MCF 10A (cell line): Measurements from ENCODE around the gene NAPB. TPM values are rescaled to one million over a fixed set of nuclear protein-coding genes. Genes with fewer than 3 reads are reported as not detected.

Source experiments
- BruUV-seq: library from RNA; stranded (reverse); fragments of 400-500 nt; replicated peaks from 2 replicates; lab custom pipeline; 2021; lab: Mats Ljungman, UMichigan
- CTCF ChIA-PET: fragments of 300-600 bp; sonication (Branson Sonifier 250); formaldehyde crosslinking; extraction: SDS; loops from one replicate; lab custom pipeline; 2021; ENCODE audit warnings: antibody characterized with exemption, inconsistent platforms; lab: Yijun Ruan, JAX
- POLR2A ChIA-PET: fragments of 300-600, 350-650 bp; sonication (Branson Sonifier 250); formaldehyde crosslinking; extraction: SDS; loops from one replicate; lab custom pipeline; 2020; ENCODE audit warnings: antibody characterized with exemption, inconsistent platforms; lab: Yijun Ruan, JAX
- DNase-seq: peaks from one replicate; pipeline ENCODE4 v3.0.0-alpha.2; 2018; ENCODE audit not compliant: unreplicated experiment
- H3K27ac Mint-ChIP-seq: one replicate; pipeline ENCODE4 v1.8.0; 2022; ENCODE audit warnings: mild to moderate bottlenecking, low read depth, mixed read lengths; ENCODE audit not compliant: unreplicated experiment
- H3K27me3 Mint-ChIP-seq: one replicate; pipeline ENCODE4 v1.8.0; 2022; ENCODE audit warnings: mixed read lengths; ENCODE audit not compliant: insufficient read depth, unreplicated experiment
- H3K36me3 Mint-ChIP-seq: one replicate; pipeline ENCODE4 v1.8.0; 2022; ENCODE audit warnings: mild to moderate bottlenecking, moderate library complexity, mixed read lengths; ENCODE audit not compliant: insufficient read depth, unreplicated experiment
- H3K4me1 Mint-ChIP-seq: one replicate; pipeline ENCODE4 v1.8.0; 2022; ENCODE audit warnings: mixed read lengths; ENCODE audit not compliant: insufficient read depth, unreplicated experiment
- H3K4me3 Mint-ChIP-seq: one replicate; pipeline ENCODE4 v1.8.0; 2022; ENCODE audit warnings: mild to moderate bottlenecking, moderate library complexity, mixed read lengths; ENCODE audit not compliant: unreplicated experiment
- H3K9me3 Mint-ChIP-seq: one replicate; pipeline ENCODE4 v1.8.0; 2022; ENCODE audit warnings: mixed read lengths; ENCODE audit not compliant: unreplicated experiment
- intact Hi-C: fragments of 100-400 bp; cut with micrococcal nuclease; formaldehyde crosslinking; loops from 2 replicates; pipeline ENCODE4 v1.14.1; 2022
- total RNA-seq: library from RNA; stranded (reverse); gene quantifications from 2 replicates; pipeline ENCODE4 v1.2.3, GENCODE V29; 2022
- TF ChIP-seq, protein P1 (sequence below): fragments of 200-600 bp; IDR thresholded peaks from one replicate; pipeline ENCODE4 v1.8.0; 2022; ENCODE audit warnings: antibody characterized with exemption, mild to moderate bottlenecking; ENCODE audit not compliant: unreplicated experiment

Gene NAPB
- total RNA-seq, 1 experiment from 2014 or later: 9.6 TPM

DNA sequence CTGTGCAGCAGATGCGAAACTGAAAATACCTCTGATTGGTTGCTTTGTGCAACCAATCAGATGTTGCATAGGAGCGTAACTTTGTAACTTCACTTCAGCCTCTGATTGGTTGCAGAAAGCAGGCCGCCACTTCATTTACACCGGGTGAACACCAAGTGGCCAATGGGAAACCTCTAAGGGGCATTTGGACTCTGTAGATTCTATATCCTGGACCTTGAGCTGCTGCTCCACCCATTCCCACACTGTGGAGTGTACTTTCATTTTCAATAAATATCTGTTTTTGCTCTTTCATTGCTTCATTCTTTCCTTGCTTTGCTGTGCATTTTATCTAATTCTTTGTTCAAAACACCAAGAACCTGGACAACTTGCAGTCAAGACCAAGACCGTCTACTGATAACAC is 84.8 kb downstream of the NAPB start:
- Mint-ChIP-seq H3K4me1 (no peaks in the 10 kb centered on the region), H3K36me3 (no peaks in the 10 kb centered on the region), H3K4me3 (no peak overlapping the region), H3K27ac (no peak overlapping the region), H3K27me3 (no peaks in the 10 kb centered on the region), H3K9me3 (no peaks in the 10 kb centered on the region)
- BruUV-seq: no TSS peak
- POLR2A ChIA-PET: interaction anchor here (1.5 kb wide), 1 partner anchor 14 kb away, joined by 8 read pairs; the partner anchor contains the start of gene NXT1
- intact Hi-C loops: no loop called here
- TF ChIP-seq, protein P1, sequence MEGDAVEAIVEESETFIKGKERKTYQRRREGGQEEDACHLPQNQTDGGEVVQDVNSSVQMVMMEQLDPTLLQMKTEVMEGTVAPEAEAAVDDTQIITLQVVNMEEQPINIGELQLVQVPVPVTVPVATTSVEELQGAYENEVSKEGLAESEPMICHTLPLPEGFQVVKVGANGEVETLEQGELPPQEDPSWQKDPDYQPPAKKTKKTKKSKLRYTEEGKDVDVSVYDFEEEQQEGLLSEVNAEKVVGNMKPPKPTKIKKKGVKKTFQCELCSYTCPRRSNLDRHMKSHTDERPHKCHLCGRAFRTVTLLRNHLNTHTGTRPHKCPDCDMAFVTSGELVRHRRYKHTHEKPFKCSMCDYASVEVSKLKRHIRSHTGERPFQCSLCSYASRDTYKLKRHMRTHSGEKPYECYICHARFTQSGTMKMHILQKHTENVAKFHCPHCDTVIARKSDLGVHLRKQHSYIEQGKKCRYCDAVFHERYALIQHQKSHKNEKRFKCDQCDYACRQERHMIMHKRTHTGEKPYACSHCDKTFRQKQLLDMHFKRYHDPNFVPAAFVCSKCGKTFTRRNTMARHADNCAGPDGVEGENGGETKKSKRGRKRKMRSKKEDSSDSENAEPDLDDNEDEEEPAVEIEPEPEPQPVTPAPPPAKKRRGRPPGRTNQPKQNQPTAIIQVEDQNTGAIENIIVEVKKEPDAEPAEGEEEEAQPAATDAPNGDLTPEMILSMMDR: no peak
- DNase-seq: no peak
- CTCF ChIA-PET: interaction anchor here (0.6 to 10.9 kb wide), 7 partner anchors 16 to 998 kb away, joined by 3 to 233 read pairs (median 4); no protein-coding TSS in a partner anchor

DNA sequence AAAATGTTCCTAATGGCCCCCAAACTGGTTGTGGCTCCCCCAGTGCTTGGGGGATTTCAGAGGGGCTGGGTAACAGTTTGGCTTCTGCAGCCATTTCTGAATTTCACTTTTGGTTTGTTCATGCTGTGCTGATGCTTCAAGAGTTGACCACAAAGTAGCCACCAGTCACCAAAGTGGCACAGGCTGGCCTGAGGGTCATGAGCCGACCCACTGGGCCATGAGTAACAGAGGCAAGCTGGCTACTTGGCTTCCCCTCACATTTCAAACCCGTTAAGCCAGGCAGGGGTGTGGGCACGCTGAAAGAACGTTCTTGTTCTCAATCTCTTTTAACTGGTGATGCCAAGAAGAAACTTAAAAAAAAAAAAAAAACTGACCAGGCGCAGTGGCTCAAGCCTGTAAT is 85.8 kb downstream of the NAPB start:
- POLR2A ChIA-PET: no interaction called here
- intact Hi-C loops: no loop called here
- H3K27me3 Mint-ChIP-seq: no peaks in the 10 kb centered on the region

DNA sequence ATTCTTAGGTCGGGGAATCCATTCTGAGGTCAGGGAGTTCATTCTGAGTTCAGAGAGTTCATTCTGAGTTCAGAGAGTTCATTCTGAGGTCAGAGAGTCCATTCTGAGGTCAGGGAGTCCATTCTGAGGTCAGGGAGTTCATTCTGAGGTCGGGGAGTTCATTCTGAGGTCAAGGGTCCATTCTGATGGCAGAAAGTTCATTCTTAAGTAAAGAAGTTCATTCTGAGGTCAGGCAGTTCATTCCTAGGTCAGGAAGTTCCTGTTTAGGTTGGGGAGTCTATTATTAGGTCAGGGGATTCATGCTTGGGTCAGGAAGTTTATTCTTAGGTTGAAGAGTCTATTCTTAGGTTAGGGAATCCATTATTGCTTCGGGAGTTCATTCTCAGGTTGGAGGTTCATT is 87.2 kb downstream of the NAPB start:
- Mint-ChIP-seq H3K4me3 (no peak overlapping the region), H3K27me3 (no peaks in the 10 kb centered on the region), H3K36me3 (peaks cover 5% of the 10 kb centered on the region), H3K4me1 (no peaks in the 10 kb centered on the region), H3K9me3 (peaks cover 6% of the 10 kb centered on the region), H3K27ac (no peak overlapping the region)
- CTCF ChIA-PET: no interaction called here
- TF ChIP-seq, protein P1: no peak
- BruUV-seq: no TSS peak
- intact Hi-C loops: no loop called here
- POLR2A ChIA-PET: no interaction called here
- DNase-seq: no peak

More for the DNA sequence above, 85.8 kb downstream of the NAPB start:
- no peak overlapping the region for H3K27ac Mint-ChIP-seq
- CTCF ChIA-PET: interaction anchor here (0.6 to 10.9 kb wide), 2 partner anchors 20 to 643 kb away, joined by 3 to 233 read pairs; no protein-coding TSS in a partner anchor
- H3K36me3 Mint-ChIP-seq: no peaks in the 10 kb centered on the region
- DNase-seq: no peak
- TF ChIP-seq, protein P1: no peak
- H3K4me1 Mint-ChIP-seq: no peaks in the 10 kb centered on the region
- H3K4me3 Mint-ChIP-seq: no peak overlapping the region
- peaks cover 6% of the 10 kb centered on the region for H3K9me3 Mint-ChIP-seq
- no TSS peak for BruUV-seq

DNA sequence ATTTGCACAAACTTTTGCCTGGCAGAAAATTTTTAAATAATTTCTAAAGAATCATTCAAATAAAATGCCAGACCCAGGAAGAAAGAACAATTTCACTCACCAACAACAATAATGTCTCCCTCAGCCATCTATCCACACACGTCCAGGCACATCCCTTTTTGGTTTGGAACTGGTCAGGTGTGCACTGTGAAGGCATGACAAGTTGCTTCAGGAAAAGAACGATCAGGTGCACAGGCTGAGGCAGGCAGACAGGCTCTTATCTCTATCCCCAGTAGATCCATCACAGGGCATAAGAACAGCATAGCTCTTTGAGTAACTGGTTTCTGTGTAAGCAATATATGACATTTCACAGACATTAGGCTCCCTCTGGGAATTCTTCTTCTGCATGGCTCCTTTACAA is 88.8 kb downstream of the NAPB start:
- BruUV-seq: no TSS peak
- CTCF ChIA-PET: interaction anchor here (0.6 to 1.9 kb wide), 6 partner anchors 12 to 1690 kb away, joined by 3 to 8 read pairs (median 4); no protein-coding TSS in a partner anchor

More for the DNA sequence above, 88.8 kb downstream of the NAPB start:
- peaks cover 5% of the 10 kb centered on the region for H3K36me3 Mint-ChIP-seq
- POLR2A ChIA-PET: interaction anchor here (1.4 to 1.8 kb wide), 2 partner anchors 8 to 18 kb away, joined by 3 to 8 read pairs; partner anchors contain the start of gene NXT1
- no peaks in the 10 kb centered on the region for H3K27me3 Mint-ChIP-seq
- intact Hi-C loops: no loop called here
- H3K4me3 Mint-ChIP-seq: no peak overlapping the region
- no peak overlapping the region for H3K27ac Mint-ChIP-seq
- no peak for DNase-seq
- H3K9me3 Mint-ChIP-seq: peaks cover 6% of the 10 kb centered on the region
- TF ChIP-seq, protein P1: no peak
- H3K4me1 Mint-ChIP-seq: no peaks in the 10 kb centered on the region
